Right lobe of liver (tissue), 6 donors: ENCODE results near the gene NDUFA7. TPM values are rescaled to one million over a fixed set of nuclear protein-coding genes. Genes with fewer than 3 reads are reported as not detected.
A peak's percentile ranks its signal among the peaks of the same experiment; 100 is the strongest.
"Not testable (repeated sequence)": the region's sequence is repeated elsewhere in the genome, so short reads cannot be mapped to it uniquely, and the experiment has no call there.

Experiments
- ATAC-seq, 4 donors: fragments of 200-7000 bp; cut with Tn5 transposase; one replicate each; pipeline ENCODE4 v1.9.1; 2020; ENCODE audit warnings: mild to moderate bottlenecking in 4 of 4, moderate library complexity in 4 of 4
- DNase-seq, 3 donors: peaks; one replicate each; pipeline ENCODE4 v3.0.0-alpha.2; 2020
- H3K27ac ChIP-seq, 3 donors: fragments of 200-600 bp; one replicate each; pipeline ENCODE4 v1.8.0; 2022
- H3K27me3 ChIP-seq, 2 donors: fragments of 200-600 bp; one replicate each; pipeline ENCODE4 v1.8.0; 2022
- H3K36me3 ChIP-seq, 4 donors: fragments of 200-600 bp; sonication (generic) in 1 of 4; one replicate each; pipeline versions ENCODE4 v1.5.1 to v1.8.0; 2017 to 2022; ENCODE audit warnings: control low read depth in 1 of 4
- H3K4me1 ChIP-seq, 4 donors: fragments of 200-600 bp; sonication (generic) in 1 of 4; one replicate each; pipeline versions ENCODE4 v1.5.1 to v1.8.0; 2017 to 2022; ENCODE audit warnings: control low read depth in 1 of 4
- H3K4me3 ChIP-seq, 3 donors: fragments of 200-600 bp; one replicate each; pipeline ENCODE4 v1.8.0; 2022
- H3K9me3 ChIP-seq, 4 donors: fragments of 200-600 bp; sonication (generic) in 1 of 4; one replicate each; pipeline versions ENCODE4 v1.5.1 to v1.8.0; 2017 to 2022; ENCODE audit warnings: control low read depth in 1 of 4
- CTCF ChIP-seq, 4 donors: fragments of 200-600 bp in 3 of 4; fragments of 450-650 bp in 1 of 4; IDR thresholded peaks; one replicate each; pipeline versions ENCODE4 v1.5.1 to v1.8.0; 2016 to 2022; ENCODE audit warnings: antibody characterized with exemption in 4 of 4, mild to moderate bottlenecking in 2 of 4
- POLR2A ChIP-seq: fragments of 450-650 bp; IDR thresholded peaks from one replicate; pipeline ENCODE4 v1.6.1; 2017; ENCODE audit warnings: antibody characterized with exemption, mild to moderate bottlenecking
- WGBS: methylation state at CpG from one replicate; pipeline ENCODE4 v1.1.6; 2018; ENCODE audit warnings: low coverage, low lambda C conversion rate; ENCODE audit not compliant: insufficient coverage; ENCODE audit errors: missing lambda C conversion rate; 5-methylcytosine and 5-hydroxymethylcytosine counted together
- intact Hi-C, 2 donors: fragments of 100-400 bp; cut with DNase I; formaldehyde crosslinking; loops; one replicate each; pipeline versions ENCODE4 v1.11.2 to v1.14.1; 2022
- total RNA-seq, 6 experiments: library from RNA; depleted of rRNA in 2 of 6; stranded (reverse); fragments of >200 nt in 2 of 6; fragmentation: NEBNext Ultra II Directional in 3 of 6; extraction: Animal tissue kit (Norgen Biotek cat#: 25700) in 3 of 6; gene quantifications; one replicate each; pipeline versions ENCODE4 v1.1.0 to v1.2.4, GENCODE V29; 2016 to 2023
- donor health status: DM: no; HTN: yes; CAD: no.
- donor health status: DM: no; HTN: no; CAD: no.
- donor health status: DM: no; HTN: no; CAD: no.
- donor health status: DM: no; HTN: yes; CAD: no.
- donor health status: DM: no; HTN: yes; CAD: no.

The NDUFA7 gene
- total RNA-seq, 6 experiments from 2014 or later: 20.8 to 60.5 (median 25.9) TPM

- peaks cover 0 to 58% (median 20%) of the 10 kb centered on the region in 4 donors for H3K4me1 ChIP-seq
- no peaks in the 10 kb centered on the region for H3K9me3 ChIP-seq
- ATAC-seq (peak in 1 of 4 donors; percentile 4), DNase-seq (peak in 1 of 3 donors; percentile 43)
- TF ChIP-seq POLR2A: no peak
- TF ChIP-seq CTCF (IDR thresholded peaks at IDR 0.05): no peak
- peak overlapping the region in 2 of 3 donors; percentile 90 to 93 for H3K27ac ChIP-seq
- no peak overlapping the region for H3K4me3 ChIP-seq
- H3K27me3 ChIP-seq: no peaks in the 10 kb centered on the region
- intact Hi-C loops: no loop called here
- H3K36me3 ChIP-seq: no peaks in the 10 kb centered on the region
- 43% methylated on average over 8 of the region's 8 CpGs for WGBS
Observed at GRCh38 chr19:8360196-8360595, 39.0 kb upstream of the NDUFA7 start.

GRCh38 chr19:8358948-8359347 lies 37.8 kb upstream of the NDUFA7 start:
- intact Hi-C loops: loop anchor here in 1 of 2 donors (10.0 kb wide), 1 partner anchor 46 kb away; no protein-coding TSS in a partner anchor
- Histone ChIP-seq H3K27me3 (no peaks in the 10 kb centered on the region), H3K9me3 (no peaks in the 10 kb centered on the region), H3K4me3 (no peak overlapping the region), H3K27ac (no peak overlapping the region), H3K4me1 (peaks cover 0 to 56% (median 25%) of the 10 kb centered on the region in 4 donors), H3K36me3 (no peaks in the 10 kb centered on the region)
- no peak for TF ChIP-seq CTCF (IDR thresholded peaks at IDR 0.05)
- no peak for TF ChIP-seq POLR2A
- 91% methylated on average over 5 of the region's 6 CpGs for WGBS
- ATAC-seq: no peak
- DNase-seq: no peak

- Histone ChIP-seq H3K4me1 (peaks cover 0 to 43% (median 17%) of the 10 kb centered on the region in 4 donors), H3K36me3 (no peaks in the 10 kb centered on the region), H3K9me3 (no peaks in the 10 kb centered on the region), H3K4me3 (no peak overlapping the region), H3K27ac (peak overlapping the region in 2 of 3 donors; percentile 74 to 79), H3K27me3 (no peaks in the 10 kb centered on the region)
- intact Hi-C loops: loop anchor here in 1 of 2 donors (10.0 kb wide), 1 partner anchor 48 kb away; no protein-coding TSS in a partner anchor
- WGBS: 16% methylated on average over 4 of the region's 4 CpGs
- no peak for TF ChIP-seq CTCF (IDR thresholded peaks at IDR 0.05)
- TF ChIP-seq POLR2A: no peak
- ATAC-seq (peak; percentile 6 to 54 (median 12)), DNase-seq (no peak)
Observed at GRCh38 chr19:8357007-8357521, 35.9 kb upstream of the NDUFA7 start.

DNA sequence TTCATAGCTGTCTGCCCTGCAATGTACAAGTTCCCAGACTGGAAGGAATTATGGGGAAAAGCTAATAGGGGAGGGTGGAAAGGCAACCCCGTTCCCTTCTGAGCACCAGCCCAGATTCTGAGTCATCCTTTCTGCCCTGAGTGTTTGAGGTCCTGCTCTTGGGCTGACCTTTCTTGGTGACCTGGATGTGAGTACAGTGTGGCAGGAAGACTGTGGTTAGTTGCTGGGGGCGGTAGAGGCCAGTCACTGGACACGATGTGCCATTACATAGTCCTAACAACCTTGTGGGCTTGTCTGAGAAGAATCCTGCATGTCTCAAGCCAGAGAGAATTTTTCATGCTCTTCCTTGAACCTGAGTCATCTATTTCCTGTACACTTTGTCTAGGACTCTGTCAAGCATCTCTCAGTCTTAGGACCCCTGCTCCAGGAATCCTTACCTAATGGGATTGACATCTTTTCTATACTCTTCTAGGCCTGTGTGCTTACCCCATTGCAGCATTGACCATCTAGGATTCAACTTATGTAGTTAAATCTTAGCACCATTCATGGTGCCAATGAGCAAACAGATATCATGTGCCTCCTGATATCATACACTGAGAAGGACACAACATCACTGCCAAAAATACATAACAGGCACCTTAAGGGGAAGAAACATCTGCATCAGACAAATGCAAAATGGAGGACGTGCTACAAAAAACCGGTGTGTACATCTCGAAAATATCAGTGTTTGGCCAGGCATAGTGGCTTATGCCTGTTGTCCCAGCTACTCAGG lies 34.6 kb upstream of the NDUFA7 start:
- intact Hi-C loops: loop anchor here in 1 of 2 donors (10.0 kb wide), 1 partner anchor 49 kb away; no protein-coding TSS in a partner anchor
- WGBS: 75% methylated on average over 4 of the region's 6 CpGs

GRCh38 chr19:8352845-8353244 lies 31.7 kb upstream of the NDUFA7 start:
- H3K9me3 ChIP-seq, H3K36me3 ChIP-seq, DNase-seq, H3K27me3 ChIP-seq, H3K27ac ChIP-seq, H3K4me3 ChIP-seq, ATAC-seq: not testable (repeated sequence)
- peaks cover 0 to 29% (median 15%) of the 10 kb centered on the region in 4 donors for H3K4me1 ChIP-seq
- WGBS: 59% methylated on average over 5 of the region's 5 CpGs
- intact Hi-C loops: loop anchor here in 1 of 2 donors (10.0 kb wide), 1 partner anchor 52 kb away; no protein-coding TSS in a partner anchor

More for the DNA sequence above, 34.6 kb upstream of the NDUFA7 start:
- TF ChIP-seq CTCF (IDR thresholded peaks at IDR 0.05): no peak
- TF ChIP-seq POLR2A: no peak
- Histone ChIP-seq H3K36me3 (no peaks in the 10 kb centered on the region), H3K4me1 (peaks cover 0 to 36% (median 15%) of the 10 kb centered on the region in 4 donors), H3K9me3 (no peaks in the 10 kb centered on the region), H3K4me3 (no peak overlapping the region), H3K27ac (peak overlapping the region; percentile 11 to 79 (median 74)), H3K27me3 (no peaks in the 10 kb centered on the region)
- peak; percentile 56 to 78 (median 68) for ATAC-seq
- peak in 1 of 3 donors; percentile 57 for DNase-seq
